GM12878 (cell line): ENCODE results near the gene NPAS2. TPM values are rescaled to one million over a fixed set of nuclear protein-coding genes. Genes with fewer than 3 reads are reported as not detected.

Source experiments
- ATAC-seq: fragments of 200-7000 bp; cut with Tn5 transposase; 3 replicates; pipeline ENCODE4 v1.9.1; 2020; ENCODE audit warnings: mild to moderate bottlenecking, moderate library complexity
- BruUV-seq: library from RNA; stranded (reverse); fragments of 400-500 nt; replicated peaks from 2 replicates; lab custom pipeline; 2021; lab: Mats Ljungman, UMichigan
- CTCF ChIA-PET: fragments of 300-600 bp; sonication (Branson Sonifier 250); formaldehyde crosslinking; extraction: SDS; loops from one replicate; lab custom pipeline; 2021; ENCODE audit warnings: inconsistent platforms; lab: Yijun Ruan, JAX
- POLR2A ChIA-PET: fragments of 350-600 bp; formaldehyde crosslinking; extraction: SDS; loops from one replicate; lab custom pipeline; 2021; ENCODE audit warnings: inconsistent platforms; lab: Charles Lee
- RAD21 ChIA-PET: fragments of 300-600 bp; sonication (Branson Sonifier 250); formaldehyde crosslinking; loops from one replicate; lab custom pipeline; 2023; ENCODE audit warnings: antibody characterized with exemption; ENCODE audit not compliant: unreplicated experiment; lab: Charles Lee
- SMC1A ChIA-PET: fragments of 300-600 bp; sonication (Branson Sonifier 250); formaldehyde crosslinking; loops from one replicate; lab custom pipeline; 2023; ENCODE audit not compliant: unreplicated experiment, uncharacterized antibody; lab: Charles Lee
- DNase-seq: peaks from one replicate; pipeline ENCODE4 v3.0.0-alpha.2; 2011; ENCODE audit warnings: low read depth, low spot score
- FAIRE-seq: peaks from 3 replicates; lab custom pipeline; 2011; peaks lifted over from hg19 to GRCh38; lab: Jason Lieb, UNC
- H2AFZ ChIP-seq: 2 replicates; pipeline ENCODE4 v1.6.0; 2011; ENCODE audit warnings: low read depth, low read length, control low read depth; ENCODE audit not compliant: control insufficient read depth
- H3K27ac ChIP-seq: 2 replicates; pipeline ENCODE4 v1.5.1; 2011; ENCODE audit warnings: control low read depth; ENCODE audit not compliant: control insufficient read depth, insufficient read depth
- H3K27me3 ChIP-seq, 2 experiments: replicated peaks in 1 of 2; 2 replicates each; pipeline versions ENCODE4 v1.6.0 to v1.6.1; 2011; ENCODE audit warnings: low read length in 1 of 2; ENCODE audit not compliant: control insufficient read depth in 2 of 2, insufficient read depth in 2 of 2
- H3K36me3 ChIP-seq, 2 experiments: 2 replicates each; pipeline ENCODE4 v1.5.1; 2011; ENCODE audit warnings: low read length in 1 of 2; ENCODE audit not compliant: control insufficient read depth in 2 of 2, insufficient read depth in 2 of 2
- H3K4me1 ChIP-seq: 2 replicates; pipeline ENCODE4 v1.6.1; 2011; ENCODE audit warnings: mild to moderate bottlenecking, low read length, moderate library complexity, mixed read lengths; ENCODE audit not compliant: control insufficient read depth, insufficient read depth
- H3K4me2 ChIP-seq: 2 replicates; pipeline ENCODE4 v1.6.0; 2011; ENCODE audit warnings: control low read depth; ENCODE audit not compliant: control insufficient read depth, insufficient read depth
- H3K4me3 ChIP-seq: fragments of 200-600 bp; sonication (generic); 2 replicates; pipeline ENCODE4 v1.5.1; 2016
- H3K79me2 ChIP-seq: 2 replicates; pipeline ENCODE4 v1.6.0; 2011; ENCODE audit warnings: low read length; ENCODE audit not compliant: control insufficient read depth, insufficient read depth
- H3K9ac ChIP-seq: 2 replicates; pipeline ENCODE4 v1.8.0; 2011; ENCODE audit warnings: low read length, control low read depth, mixed read lengths; ENCODE audit not compliant: control insufficient read depth, insufficient read depth
- H3K9me3 ChIP-seq: replicated peaks from 3 replicates; pipeline ENCODE4 v1.5.1; 2011; ENCODE audit warnings: mild to moderate bottlenecking, low read length; ENCODE audit not compliant: control insufficient read depth, insufficient read depth
- H4K20me1 ChIP-seq: 2 replicates; pipeline ENCODE4 v1.6.0; 2011; ENCODE audit not compliant: control insufficient read depth, insufficient read depth
- BCL11A ChIP-seq: IDR thresholded peaks from 2 replicates; pipeline ENCODE4 v1.6.1; 2011; ENCODE audit warnings: low read depth, low read length
- E4F1 ChIP-seq: fragments of 450-650 bp; IDR thresholded peaks from 2 replicates; pipeline ENCODE4 v1.6.1; 2018; ENCODE audit warnings: borderline replicate concordance, mild to moderate bottlenecking; ENCODE audit not compliant: partially characterized antibody
- EZH2 ChIP-seq: IDR thresholded peaks from 2 replicates; pipeline ENCODE4 v1.6.1; 2012; ENCODE audit warnings: low read depth, mild to moderate bottlenecking, control low read depth, inconsistent platforms, low read length, borderline replicate concordance; ENCODE audit not compliant: control insufficient read depth
- JUND ChIP-seq: IDR thresholded peaks from 2 replicates; pipeline ENCODE4 v1.6.1; 2012; ENCODE audit warnings: low read depth, mild to moderate bottlenecking, low read length, improper control_type of control experiment, moderate library complexity
- WGBS: methylation state at CpG from one replicate; pipeline ENCODE4 v1.1.6; 2016; ENCODE audit warnings: low lambda C conversion rate; ENCODE audit not compliant: insufficient replicate concordance, insufficient coverage; ENCODE audit errors: missing lambda C conversion rate; 5-methylcytosine and 5-hydroxymethylcytosine counted together
- in situ Hi-C: fragments of 300-500 bp; cut with MboI; formaldehyde crosslinking; loops from 9 replicates; pipeline ENCODE4 v1.14.3; 2018; ENCODE audit warnings: mixed read lengths
- intact Hi-C: fragments of 100-400 bp; cut with micrococcal nuclease; formaldehyde crosslinking; loops from one replicate; pipeline ENCODE4 v1.14.2; 2022; ENCODE audit not compliant: unreplicated experiment
- polyA plus RNA-seq, 11 experiments: library from polyadenylated mRNA; depleted of rRNA in 4 of 11; unstranded in 6 of 11; stranded (reverse) in 5 of 11; fragments of >200 nt; fragmentation: Nextera tagmentation in 4 of 11; fragmentation: Illumina TruSeq in 1 of 11; extraction: Ambion mirVana in 4 of 11; extraction: Trizol in 1 of 11; gene quantifications; 1 replicate in 1 of 11; 2 replicates in 10 of 11; pipeline versions ENCODE4 v1.2.1 to v1.2.3, GENCODE V29; 2011 to 2016; ENCODE audit warnings: inconsistent platforms in 2 of 11, missing spikeins in 2 of 11, low read depth in 1 of 11
- total RNA-seq, 4 experiments: library from RNA; depleted of rRNA in 3 of 4; stranded (reverse); fragments of >200 nt in 3 of 4; fragmentation: Illumina TruSeq in 1 of 4; extraction: Trizol in 1 of 4; gene quantifications; 2 replicates each; pipeline versions ENCODE4 v1.2.1 to v1.2.3, GENCODE V29; 2013 to 2021

NPAS2 gene
- total and polyA plus RNA-seq, 10 of the 15 experiments (the other 5 are each of a cell fraction or from before 2014, with no cell fraction given) = 0.08 TPM; not detected in 9

GRCh38 chr2:100887713-100888495, 68.0 kb downstream of the NPAS2 start:
- H3K4me3 ChIP-seq = no peak overlapping the region
- in situ Hi-C loops = no loop called here
- H3K27me3 ChIP-seq = no peaks in the 10 kb centered on the region; a peak in 1 of 4 replicates
- DNase-seq = no peak
- no peak for FAIRE-seq
- ChIA-PET CTCF (interaction anchor here (1.4 kb wide), 1 partner anchor 10 kb away, joined by 4 read pairs; no protein-coding TSS in a partner anchor), RAD21 (interaction anchor here (0.7 kb wide), 1 partner anchor 200 kb away, joined by 3 read pairs; no protein-coding TSS in a partner anchor), POLR2A (no interaction called here), SMC1A (no interaction called here)
- H2AFZ ChIP-seq = no peak overlapping the region
- no peak overlapping the region for H3K27ac ChIP-seq
- peaks cover 3% of the 10 kb centered on the region; the same call in 1 of the 2 replicates for H3K4me1 ChIP-seq
- no peaks in the 10 kb centered on the region for H3K9me3 ChIP-seq
- H3K9ac ChIP-seq = no peak overlapping the region
- TF ChIP-seq BCL11A (no peak), EZH2 (no peak), E4F1 (no peak), JUND (no peak)
- no peaks in the 10 kb centered on the region for H4K20me1 ChIP-seq
- no TSS peak for BruUV-seq
- H3K4me2 ChIP-seq = no peak overlapping the region
- WGBS = 70% methylated on average over 13 of the region's 14 CpGs
- H3K79me2 ChIP-seq = no peaks in the 10 kb centered on the region
- ATAC-seq = no peak
- intact Hi-C loops = no loop called here
- H3K36me3 ChIP-seq = no peaks in the 10 kb centered on the region
